Breast epithelium (tissue), 4 donors: ENCODE results near the gene PPIC. TPM values are rescaled to one million over a fixed set of nuclear protein-coding genes. Genes with fewer than 3 reads are reported as not detected.

Experiments
- DNase-seq, 2 donors: peaks; one replicate each; pipeline ENCODE4 v3.0.0-alpha.2; 2019; ENCODE audit warnings: low spot score in 2 of 2
- H3K27ac ChIP-seq, 2 donors: fragments of 200-600 bp; sonication (generic) in 1 of 2; one replicate each; pipeline ENCODE4 v1.5.1; 2016 to 2019; ENCODE audit warnings: mild to moderate bottlenecking in 1 of 2
- H3K27me3 ChIP-seq, 2 donors: fragments of 200-600 bp; sonication (generic) in 1 of 2; one replicate each; pipeline versions ENCODE4 v1.5.1 to v1.6.0; 2017 to 2019; ENCODE audit warnings: control low read depth in 1 of 2, mild to moderate bottlenecking in 1 of 2
- H3K36me3 ChIP-seq: fragments of 200-600 bp; one replicate; pipeline ENCODE4 v1.5.1; 2019
- H3K4me1 ChIP-seq, 2 donors: fragments of 200-600 bp; sonication (generic); one replicate each; pipeline ENCODE4 v1.5.1; 2016 to 2019; ENCODE audit warnings: control low read depth in 1 of 2
- H3K4me3 ChIP-seq, 3 donors: fragments of 200-600 bp; sonication (generic); 1 replicate in 2 of 3; 2 replicates in 1 of 3; pipeline ENCODE4 v1.5.1; 2016 to 2019; ENCODE audit warnings: mild to moderate bottlenecking in 3 of 3, moderate library complexity in 2 of 3
- H3K9me3 ChIP-seq, 2 donors: fragments of 200-600 bp; sonication (generic) in 1 of 2; one replicate each; pipeline ENCODE4 v1.5.1; 2016 to 2019; ENCODE audit warnings: control low read depth in 1 of 2
- POLR2A ChIP-seq: fragments of 450-650 bp; IDR thresholded peaks from one replicate; pipeline ENCODE4 v1.6.1; 2016; ENCODE audit warnings: antibody characterized with exemption, mild to moderate bottlenecking, moderate library complexity
- POLR2AphosphoS5 ChIP-seq, 3 donors: sonication (generic); formaldehyde crosslinking; IDR thresholded peaks; one replicate each; pipeline ENCODE4 v1.6.1; 2017; ENCODE audit warnings: antibody characterized with exemption in 3 of 3
- intact Hi-C: fragments of 100-400 bp; cut with DNase I; formaldehyde crosslinking; loops from one replicate; pipeline ENCODE4 v1.15.1; 2023; ENCODE audit warnings: low total_unique reads
- total RNA-seq, 3 donors: library from RNA; depleted of rRNA; stranded (reverse); fragments of >200 nt; gene quantifications; one replicate each; pipeline ENCODE4 v1.1.0, GENCODE V29; 2016
- TF ChIP-seq, protein P1 (sequence below), 3 donors: fragments of 450-650 bp; IDR thresholded peaks; one replicate each; pipeline ENCODE4 v1.5.1; 2016 to 2017; ENCODE audit warnings: antibody characterized with exemption in 3 of 3, mild to moderate bottlenecking in 3 of 3, moderate library complexity in 3 of 3

PPIC gene
- total RNA-seq, 3 donors from 2014 or later = 18.7 to 33.1 (median 30.3) TPM

DNA sequence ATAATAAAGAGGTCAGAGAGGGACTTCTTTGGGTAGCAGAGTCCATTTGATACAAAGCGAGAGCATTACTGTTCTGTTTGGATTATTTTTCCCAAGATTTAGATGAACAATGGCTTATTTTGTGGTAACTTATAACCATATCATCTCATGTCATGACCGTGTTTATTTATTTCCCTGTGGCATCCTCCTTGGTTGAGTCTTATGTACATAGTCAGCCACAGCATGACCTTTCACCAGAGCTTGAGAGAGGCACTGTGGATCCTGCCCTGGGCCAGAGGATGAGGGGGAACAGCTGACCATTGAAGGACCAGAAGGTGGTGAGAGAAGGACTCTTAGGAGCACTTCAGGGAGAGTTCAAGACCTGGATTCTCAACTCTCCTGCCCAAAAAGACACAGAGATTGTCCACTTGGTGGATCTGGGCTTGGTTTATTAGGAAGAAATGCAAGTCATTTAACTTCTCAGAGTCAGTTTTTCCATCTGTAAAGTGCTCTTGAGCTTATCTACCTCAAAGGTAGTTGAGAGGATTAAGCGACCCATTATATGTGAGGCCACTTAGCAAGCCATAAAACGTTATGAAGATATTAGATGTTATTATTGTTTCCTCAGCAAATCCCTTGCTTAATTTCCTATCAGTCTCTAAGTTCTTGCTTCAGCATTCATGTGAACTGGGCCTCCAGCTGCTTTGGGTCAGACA is 51.4 kb downstream of the PPIC start:
- no peaks in the 10 kb centered on the region for H3K9me3 ChIP-seq
- no peak overlapping the region for H3K27ac ChIP-seq
- TF ChIP-seq POLR2A (no peak), POLR2AphosphoS5 (IDR thresholded peaks at IDR 0.05) (no peak)
- TF ChIP-seq, protein P1, sequence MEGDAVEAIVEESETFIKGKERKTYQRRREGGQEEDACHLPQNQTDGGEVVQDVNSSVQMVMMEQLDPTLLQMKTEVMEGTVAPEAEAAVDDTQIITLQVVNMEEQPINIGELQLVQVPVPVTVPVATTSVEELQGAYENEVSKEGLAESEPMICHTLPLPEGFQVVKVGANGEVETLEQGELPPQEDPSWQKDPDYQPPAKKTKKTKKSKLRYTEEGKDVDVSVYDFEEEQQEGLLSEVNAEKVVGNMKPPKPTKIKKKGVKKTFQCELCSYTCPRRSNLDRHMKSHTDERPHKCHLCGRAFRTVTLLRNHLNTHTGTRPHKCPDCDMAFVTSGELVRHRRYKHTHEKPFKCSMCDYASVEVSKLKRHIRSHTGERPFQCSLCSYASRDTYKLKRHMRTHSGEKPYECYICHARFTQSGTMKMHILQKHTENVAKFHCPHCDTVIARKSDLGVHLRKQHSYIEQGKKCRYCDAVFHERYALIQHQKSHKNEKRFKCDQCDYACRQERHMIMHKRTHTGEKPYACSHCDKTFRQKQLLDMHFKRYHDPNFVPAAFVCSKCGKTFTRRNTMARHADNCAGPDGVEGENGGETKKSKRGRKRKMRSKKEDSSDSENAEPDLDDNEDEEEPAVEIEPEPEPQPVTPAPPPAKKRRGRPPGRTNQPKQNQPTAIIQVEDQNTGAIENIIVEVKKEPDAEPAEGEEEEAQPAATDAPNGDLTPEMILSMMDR (IDR thresholded peaks at IDR 0.05) = no peak
- DNase-seq = no peak
- H3K36me3 ChIP-seq = no peaks in the 10 kb centered on the region
- no peak overlapping the region for H3K4me3 ChIP-seq
- intact Hi-C loops = no loop called here
- no peaks in the 10 kb centered on the region for H3K27me3 ChIP-seq
- H3K4me1 ChIP-seq = no peaks in the 10 kb centered on the region

- H3K9me3 ChIP-seq = no peaks in the 10 kb centered on the region
- intact Hi-C loops = no loop called here
- DNase-seq = no peak
- no peaks in the 10 kb centered on the region for H3K4me1 ChIP-seq
- no peak overlapping the region for H3K4me3 ChIP-seq
- TF ChIP-seq, protein P1 (IDR thresholded peaks at IDR 0.05) = no peak
- no peak for TF ChIP-seq POLR2AphosphoS5 (IDR thresholded peaks at IDR 0.05)
- no peak for TF ChIP-seq POLR2A
- H3K27ac ChIP-seq = no peak overlapping the region
- H3K27me3 ChIP-seq = no peaks in the 10 kb centered on the region
- H3K36me3 ChIP-seq = no peaks in the 10 kb centered on the region
Observed at GRCh38 chr5:122984425-122984824, 52.1 kb downstream of the PPIC start.

- no peaks in the 10 kb centered on the region for H3K27me3 ChIP-seq
- TF ChIP-seq POLR2A = no peak
- TF ChIP-seq, protein P1 (IDR thresholded peaks at IDR 0.05) = no peak
- TF ChIP-seq POLR2AphosphoS5 (IDR thresholded peaks at IDR 0.05) = no peak
- DNase-seq = no peak
- no peak overlapping the region for H3K27ac ChIP-seq
- no peaks in the 10 kb centered on the region for H3K4me1 ChIP-seq
- H3K36me3 ChIP-seq = no peaks in the 10 kb centered on the region
- H3K4me3 ChIP-seq = no peak overlapping the region
- intact Hi-C loops = no loop called here
- no peaks in the 10 kb centered on the region for H3K9me3 ChIP-seq
Observed at GRCh38 chr5:122982376-122982775, 54.1 kb downstream of the PPIC start.

- TF ChIP-seq POLR2A = no peak
- intact Hi-C loops = no loop called here
- no peaks in the 10 kb centered on the region for H3K9me3 ChIP-seq
- no peak overlapping the region for H3K27ac ChIP-seq
- no peak overlapping the region for H3K4me3 ChIP-seq
- no peaks in the 10 kb centered on the region for H3K27me3 ChIP-seq
- DNase-seq = no peak
- H3K4me1 ChIP-seq = no peaks in the 10 kb centered on the region
- H3K36me3 ChIP-seq = no peaks in the 10 kb centered on the region
Observed at GRCh38 chr5:122981846-122982245, 54.7 kb downstream of the PPIC start.

DNA sequence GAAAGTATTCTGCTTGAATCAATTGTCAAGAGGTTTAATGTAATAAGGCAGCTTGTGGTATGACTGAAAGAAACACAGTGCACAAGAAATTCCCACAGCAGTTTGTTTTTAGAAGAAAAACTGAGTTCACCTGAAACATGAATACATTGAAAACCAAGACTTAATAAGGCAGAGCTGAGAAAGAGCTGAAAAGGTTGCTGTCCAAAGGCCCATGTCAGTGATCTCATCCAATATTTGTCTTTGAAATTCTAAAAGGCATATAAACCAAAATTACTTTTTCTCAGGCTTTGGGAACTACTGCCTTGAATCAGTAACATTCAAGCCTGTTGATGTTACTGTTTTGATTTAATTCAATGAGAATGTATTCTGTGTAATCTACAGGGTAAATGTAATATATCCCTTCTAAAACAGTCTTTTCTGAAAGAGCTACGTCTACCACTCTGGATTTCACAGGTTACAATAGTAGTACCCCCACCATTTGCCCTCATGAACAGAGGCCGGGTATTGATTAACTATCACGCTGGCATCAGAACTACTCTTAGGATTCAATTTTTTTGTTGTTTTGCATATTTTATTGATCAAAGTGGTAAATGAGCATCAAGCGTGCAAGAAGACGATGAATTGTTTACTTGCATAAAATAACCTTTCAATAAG is 57.8 kb downstream of the PPIC start:
- Histone ChIP-seq H3K36me3 (no peaks in the 10 kb centered on the region), H3K27me3 (no peaks in the 10 kb centered on the region), H3K9me3 (no peaks in the 10 kb centered on the region), H3K4me1 (no peaks in the 10 kb centered on the region), H3K27ac (no peak overlapping the region), H3K4me3 (no peak overlapping the region)
- no peak for TF ChIP-seq POLR2A
- TF ChIP-seq, protein P1 (IDR thresholded peaks at IDR 0.05) = no peak
- TF ChIP-seq POLR2AphosphoS5 (IDR thresholded peaks at IDR 0.05) = no peak
- intact Hi-C loops = no loop called here
- DNase-seq = no peak
